Left ventricle myocardium superior (tissue), 1 donor: ENCODE data around the gene SIL1. TPM values are rescaled to one million over a fixed set of nuclear protein-coding genes. Genes with fewer than 3 reads are reported as not detected.

Experiments
- total RNA-seq: library from RNA; stranded (reverse); fragmentation: NEBNext Ultra II Directional; extraction: Animal tissue kit (Norgen Biotek cat#: 25700); gene quantifications from one replicate; pipeline ENCODE4 v1.2.1, GENCODE V29; 2021
- donor health status: DM: no; HTN: yes; CAD: no; lungs with severe emphysema.

SIL1 gene
- total RNA-seq, 1 donor from 2014 or later, result 46.0 TPM

Other genes with a start within 250 kb of the SIL1 start
- gene MATR3, start 95.4 kb upstream of the SIL1 start, total RNA-seq, result 121 TPM
- gene PAIP2, start 143.5 kb upstream of the SIL1 start, total RNA-seq, result 136 TPM
- not detected for gene SLC23A1, start 184.9 kb upstream of the SIL1 start, total RNA-seq
- 1.6 TPM for gene MZB1, start 191.5 kb upstream of the SIL1 start, total RNA-seq
- gene PROB1, start 196.7 kb upstream of the SIL1 start, total RNA-seq, result 56.5 TPM
- gene SPATA24, start 205.7 kb upstream of the SIL1 start, total RNA-seq, result 17.3 TPM
- gene DNAJC18, start 241.2 kb upstream of the SIL1 start, total RNA-seq, result 10.5 TPM